NB4 (cell line): Measurements from ENCODE around the gene SGCA.

ENCODE experiments used
- POLR2A ChIP-seq: IDR thresholded peaks from 2 replicates; pipeline ENCODE4 v1.6.1; 2011; ENCODE audit warnings: mild to moderate bottlenecking; ENCODE audit not compliant: insufficient read length; ENCODE audit errors: extremely low read depth
- TF ChIP-seq, protein P1 (sequence below): IDR thresholded peaks from 2 replicates; pipeline ENCODE4 v1.6.1; 2011; ENCODE audit warnings: low read depth, low read length
- TF ChIP-seq, protein P2 (sequence below): IDR thresholded peaks from one replicate; pipeline ENCODE4 v1.5.1; 2012; ENCODE audit warnings: low read depth, low read length

DNA sequence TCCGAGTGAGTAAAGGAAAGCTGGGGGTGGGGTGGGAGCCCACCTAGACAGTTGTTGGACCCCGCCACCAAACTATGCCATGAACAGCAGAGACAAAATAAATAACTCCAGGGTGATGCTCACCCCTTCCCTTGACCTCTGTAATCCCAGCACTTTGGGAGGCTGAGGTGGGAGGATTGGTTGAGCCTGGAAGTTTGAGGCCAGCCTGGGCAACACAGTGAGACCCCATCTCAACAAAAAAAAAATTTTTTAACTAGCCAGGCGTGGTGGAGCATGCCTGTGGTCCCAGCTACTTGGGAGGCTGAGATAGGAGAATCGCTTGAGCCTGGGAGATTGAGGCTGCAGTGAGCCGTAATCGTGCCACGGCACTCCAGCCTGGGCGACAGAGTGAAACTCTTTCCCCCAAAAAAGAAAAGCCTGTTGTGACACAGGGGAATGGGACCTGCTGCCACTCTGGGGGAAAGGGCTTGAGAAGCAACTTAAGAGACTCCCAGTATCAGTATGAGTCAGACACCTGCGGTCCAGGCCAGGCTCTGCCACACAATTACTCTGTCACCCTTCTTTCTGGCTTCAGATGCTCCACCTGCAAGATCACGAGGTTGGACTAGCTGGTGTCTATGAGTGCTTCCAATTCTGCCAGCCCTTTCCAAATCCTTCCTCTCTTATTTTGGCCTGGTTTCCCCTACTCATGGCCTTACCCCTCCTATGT lies 5.0 kb downstream of the SGCA start:
- TF ChIP-seq POLR2A: no peak
- TF ChIP-seq, protein P1, sequence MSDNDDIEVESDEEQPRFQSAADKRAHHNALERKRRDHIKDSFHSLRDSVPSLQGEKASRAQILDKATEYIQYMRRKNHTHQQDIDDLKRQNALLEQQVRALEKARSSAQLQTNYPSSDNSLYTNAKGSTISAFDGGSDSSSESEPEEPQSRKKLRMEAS: no peak
- TF ChIP-seq, protein P2, sequence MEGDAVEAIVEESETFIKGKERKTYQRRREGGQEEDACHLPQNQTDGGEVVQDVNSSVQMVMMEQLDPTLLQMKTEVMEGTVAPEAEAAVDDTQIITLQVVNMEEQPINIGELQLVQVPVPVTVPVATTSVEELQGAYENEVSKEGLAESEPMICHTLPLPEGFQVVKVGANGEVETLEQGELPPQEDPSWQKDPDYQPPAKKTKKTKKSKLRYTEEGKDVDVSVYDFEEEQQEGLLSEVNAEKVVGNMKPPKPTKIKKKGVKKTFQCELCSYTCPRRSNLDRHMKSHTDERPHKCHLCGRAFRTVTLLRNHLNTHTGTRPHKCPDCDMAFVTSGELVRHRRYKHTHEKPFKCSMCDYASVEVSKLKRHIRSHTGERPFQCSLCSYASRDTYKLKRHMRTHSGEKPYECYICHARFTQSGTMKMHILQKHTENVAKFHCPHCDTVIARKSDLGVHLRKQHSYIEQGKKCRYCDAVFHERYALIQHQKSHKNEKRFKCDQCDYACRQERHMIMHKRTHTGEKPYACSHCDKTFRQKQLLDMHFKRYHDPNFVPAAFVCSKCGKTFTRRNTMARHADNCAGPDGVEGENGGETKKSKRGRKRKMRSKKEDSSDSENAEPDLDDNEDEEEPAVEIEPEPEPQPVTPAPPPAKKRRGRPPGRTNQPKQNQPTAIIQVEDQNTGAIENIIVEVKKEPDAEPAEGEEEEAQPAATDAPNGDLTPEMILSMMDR: no peak
